GM19193 (cell line): ENCODE data around the gene PRM2.

Source experiments
- POLR2A ChIP-seq: IDR thresholded peaks from 4 replicates; pipeline ENCODE4 v1.6.1; 2011; ENCODE audit not compliant: insufficient read depth, insufficient read length; ENCODE audit errors: extremely low read depth

Gene PRM2, protein sequence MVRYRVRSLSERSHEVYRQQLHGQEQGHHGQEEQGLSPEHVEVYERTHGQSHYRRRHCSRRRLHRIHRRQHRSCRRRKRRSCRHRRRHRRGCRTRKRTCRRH

DNA sequence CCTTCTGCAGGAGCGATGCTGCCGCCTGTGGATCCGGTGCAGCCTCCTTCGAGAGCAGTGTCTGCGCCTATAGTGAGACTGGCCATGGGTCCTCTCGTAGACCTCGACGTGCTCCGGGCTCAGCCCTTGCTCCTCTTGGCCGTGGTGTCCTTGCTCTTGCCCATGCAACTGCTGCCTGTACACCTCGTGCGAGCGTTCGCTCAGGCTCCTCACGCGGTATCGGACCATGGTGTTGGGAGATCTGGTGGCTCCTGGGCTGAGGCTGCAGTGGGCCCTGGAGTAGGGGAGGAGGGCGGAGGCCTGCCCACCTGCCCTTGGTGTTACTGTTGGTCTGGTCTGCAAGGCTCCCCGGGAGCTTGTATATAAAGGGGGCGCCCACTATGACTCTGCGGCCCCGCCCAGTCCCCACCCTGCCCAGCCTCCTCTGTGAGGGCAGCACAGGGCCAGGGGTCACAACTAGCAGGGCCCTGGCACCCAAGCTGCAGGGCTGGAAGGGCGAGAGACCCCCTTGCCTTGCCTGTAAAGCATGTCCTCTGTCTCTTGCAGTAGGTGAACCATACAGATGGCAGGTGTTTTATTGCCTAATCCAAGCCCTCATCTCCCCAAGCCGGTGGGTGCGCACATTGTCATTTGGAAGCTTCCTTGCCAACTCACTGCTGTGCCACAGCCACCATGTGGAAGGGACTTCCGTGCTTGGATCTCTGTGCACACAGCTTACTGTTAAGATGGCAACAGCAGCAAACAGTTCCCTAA, at the start of gene PRM2:
Gene PRM2 (minus strand): TSS at position 338 of the 753 bp plus-strand sequence. CDS start 110 bp downstream, at position 228.
- TF ChIP-seq POLR2A = no peak

DNA sequence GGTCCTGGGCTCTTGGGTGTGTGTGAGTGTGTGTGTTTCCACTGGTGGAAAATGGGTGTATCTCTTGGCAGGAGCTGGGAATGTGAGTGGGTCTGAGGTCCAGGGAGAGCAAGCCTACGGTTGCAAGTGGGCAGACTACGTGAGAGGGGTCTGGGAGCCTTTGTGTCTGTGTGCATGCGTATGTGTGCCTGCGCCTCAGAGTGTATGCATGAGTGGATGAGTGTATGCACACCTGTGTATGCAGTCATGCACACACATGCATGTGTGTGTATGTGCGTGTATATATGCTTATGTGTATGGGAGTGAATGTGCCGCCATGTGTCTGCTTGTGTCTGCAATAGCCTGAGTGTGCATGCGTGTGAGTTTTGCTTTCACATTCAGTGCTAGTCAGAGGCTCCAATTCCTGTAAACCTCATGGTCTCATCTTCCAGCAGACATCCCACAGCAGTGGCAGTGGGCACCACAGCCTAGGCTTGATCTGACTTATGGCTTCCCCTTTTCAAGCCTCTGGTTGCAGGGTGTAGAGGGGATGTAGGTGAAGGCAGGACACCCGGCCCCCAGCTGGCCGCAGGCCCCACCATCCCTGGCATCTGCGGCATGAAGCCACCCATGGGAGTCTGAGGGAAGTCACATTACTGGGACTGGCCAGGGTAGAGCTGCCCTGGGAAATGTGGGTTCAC, 49.3 kb upstream of the PRM2 start:
- no peak for TF ChIP-seq POLR2A

DNA sequence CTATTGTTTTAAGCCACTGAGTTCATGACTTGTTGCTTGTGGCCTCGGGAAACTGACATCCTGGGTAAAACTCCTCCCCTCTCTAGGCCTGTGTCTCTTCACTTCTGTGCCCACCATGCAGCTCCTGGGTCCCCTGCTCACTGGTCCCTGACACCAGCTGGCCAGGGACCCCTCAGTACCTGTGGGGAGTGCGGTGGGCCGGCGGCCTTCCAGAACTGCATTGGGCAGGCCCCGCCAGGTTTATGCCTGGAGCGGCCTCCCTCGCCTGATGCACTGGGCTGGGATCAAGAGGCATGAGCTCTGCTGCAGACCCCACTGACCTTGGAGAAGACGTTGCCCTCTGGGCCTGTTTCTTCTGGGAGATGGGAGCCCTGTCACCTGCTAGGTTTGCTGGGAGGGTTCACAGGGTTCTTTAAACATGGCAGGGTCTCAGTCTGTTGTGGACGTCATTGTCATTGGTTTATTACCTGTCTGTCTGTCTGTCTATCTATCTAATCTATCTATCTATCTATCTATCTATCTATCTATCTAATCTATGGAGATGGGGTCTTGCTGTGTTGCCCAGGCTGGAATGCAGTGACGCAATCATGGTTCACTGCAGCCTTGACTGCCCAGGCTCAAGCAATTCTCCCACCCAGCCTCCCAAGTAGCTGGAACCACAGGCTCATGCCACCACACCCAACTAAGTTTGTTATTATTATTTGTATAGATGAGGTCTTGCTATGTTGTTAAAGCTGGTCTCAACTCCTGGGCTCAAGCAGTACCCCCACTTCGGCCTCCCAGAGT, 47.5 kb upstream of the PRM2 start:
- no peak for TF ChIP-seq POLR2A

DNA sequence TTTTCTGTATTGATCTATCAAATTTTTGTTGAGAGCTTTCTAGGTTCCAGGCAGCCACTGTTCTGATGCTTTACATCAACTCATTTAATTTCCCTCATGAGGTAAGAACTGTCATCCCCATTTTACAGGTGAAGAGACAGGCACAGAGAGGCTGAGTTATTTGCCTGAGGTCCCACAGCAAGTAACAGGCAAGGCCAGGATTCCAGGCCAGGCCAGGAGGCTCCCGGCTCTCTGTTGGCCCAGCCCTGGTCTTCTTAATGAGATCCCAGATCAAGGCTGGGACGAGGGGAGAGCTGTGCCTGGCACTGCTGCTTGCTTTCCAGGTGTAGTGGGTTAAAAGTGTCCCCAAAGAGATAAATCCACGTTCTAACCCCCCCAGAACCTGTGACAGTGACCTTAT, 46.5 kb upstream of the PRM2 start:
- TF ChIP-seq POLR2A = no peak

DNA sequence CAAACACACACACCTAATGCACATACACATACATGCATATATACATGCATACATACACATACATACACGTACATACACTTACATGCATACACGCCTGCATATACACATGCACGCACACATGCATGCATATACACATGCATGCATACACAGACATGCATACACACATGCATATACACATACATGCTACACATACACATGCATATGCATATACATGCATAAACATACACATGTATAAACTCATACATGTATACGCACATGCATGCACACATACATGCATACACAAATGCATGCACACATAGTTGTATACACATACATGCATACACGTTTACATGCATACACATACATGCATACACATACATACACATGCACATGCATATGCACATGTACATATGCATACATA, 45.4 kb upstream of the PRM2 start:
- TF ChIP-seq POLR2A = no peak

DNA sequence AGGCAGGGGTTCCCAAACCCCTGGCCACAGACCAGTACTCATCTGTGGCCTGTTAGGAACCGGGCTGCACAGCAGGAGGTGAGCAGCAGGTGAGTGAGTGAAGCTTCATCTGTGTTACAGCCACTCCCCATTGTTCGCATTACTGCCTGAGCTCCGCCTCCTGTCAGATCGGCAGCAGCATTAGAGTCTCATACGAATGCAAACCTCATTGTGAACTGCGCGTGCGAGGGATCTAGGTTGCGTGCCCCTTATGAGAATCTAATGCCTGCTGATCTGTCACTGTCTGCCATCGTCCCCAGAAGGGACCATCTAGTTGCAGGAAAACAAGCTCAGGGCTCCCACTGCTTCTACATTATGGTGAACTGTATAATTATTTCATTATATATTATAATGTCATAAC, 43.9 kb upstream of the PRM2 start:
- TF ChIP-seq POLR2A = no peak

DNA sequence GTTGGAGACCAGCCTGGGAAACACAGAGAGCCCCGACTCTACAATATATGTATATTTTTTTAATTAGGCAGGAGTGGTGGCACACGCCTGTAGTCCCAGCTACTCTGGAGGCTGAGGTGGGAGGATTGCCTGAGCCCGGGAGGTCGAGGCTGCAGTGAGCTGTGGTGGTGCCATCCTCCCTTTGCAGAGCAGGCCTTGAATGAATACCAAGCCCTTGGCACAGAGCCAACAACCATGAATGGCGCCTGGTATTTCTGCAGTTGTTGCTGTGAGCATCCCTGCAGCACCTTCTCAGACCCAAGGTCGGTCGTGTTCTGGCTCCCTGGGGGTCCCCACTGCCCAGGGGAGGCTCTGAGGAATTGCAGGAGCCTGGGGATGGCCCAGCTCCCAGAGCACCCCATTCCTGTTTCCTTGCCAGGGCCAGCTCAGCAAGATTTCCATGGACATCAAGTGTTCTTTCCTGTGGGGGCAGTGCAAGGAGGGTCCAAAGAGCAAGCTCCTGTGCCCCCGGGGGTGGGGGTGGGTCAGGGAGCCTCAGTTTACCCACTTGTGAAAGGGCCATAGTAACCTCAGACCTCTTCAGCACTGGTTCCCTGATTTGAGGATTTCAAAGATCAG, 43.4 kb upstream of the PRM2 start:
- no peak for TF ChIP-seq POLR2A

DNA sequence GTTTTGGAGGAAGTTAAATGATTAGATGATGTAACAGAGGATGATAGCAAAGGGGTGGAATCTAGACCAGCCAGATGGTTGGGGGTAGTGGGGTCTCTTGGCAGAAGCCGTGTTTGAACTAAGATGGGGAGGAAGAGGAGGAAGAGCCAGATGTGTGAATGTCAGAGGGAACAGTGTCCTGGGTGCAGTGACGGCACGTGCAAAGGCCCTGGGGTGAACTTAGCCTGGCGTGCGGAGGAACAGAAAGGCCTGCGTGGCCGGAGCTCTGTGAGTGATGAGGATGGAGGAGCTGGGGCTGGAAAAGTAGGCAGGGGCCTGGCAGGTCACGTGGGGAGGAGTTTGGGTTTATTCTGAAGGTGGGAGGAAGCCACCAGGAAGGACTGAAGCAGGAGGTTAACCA, 42.5 kb upstream of the PRM2 start:
- TF ChIP-seq POLR2A = no peak

DNA sequence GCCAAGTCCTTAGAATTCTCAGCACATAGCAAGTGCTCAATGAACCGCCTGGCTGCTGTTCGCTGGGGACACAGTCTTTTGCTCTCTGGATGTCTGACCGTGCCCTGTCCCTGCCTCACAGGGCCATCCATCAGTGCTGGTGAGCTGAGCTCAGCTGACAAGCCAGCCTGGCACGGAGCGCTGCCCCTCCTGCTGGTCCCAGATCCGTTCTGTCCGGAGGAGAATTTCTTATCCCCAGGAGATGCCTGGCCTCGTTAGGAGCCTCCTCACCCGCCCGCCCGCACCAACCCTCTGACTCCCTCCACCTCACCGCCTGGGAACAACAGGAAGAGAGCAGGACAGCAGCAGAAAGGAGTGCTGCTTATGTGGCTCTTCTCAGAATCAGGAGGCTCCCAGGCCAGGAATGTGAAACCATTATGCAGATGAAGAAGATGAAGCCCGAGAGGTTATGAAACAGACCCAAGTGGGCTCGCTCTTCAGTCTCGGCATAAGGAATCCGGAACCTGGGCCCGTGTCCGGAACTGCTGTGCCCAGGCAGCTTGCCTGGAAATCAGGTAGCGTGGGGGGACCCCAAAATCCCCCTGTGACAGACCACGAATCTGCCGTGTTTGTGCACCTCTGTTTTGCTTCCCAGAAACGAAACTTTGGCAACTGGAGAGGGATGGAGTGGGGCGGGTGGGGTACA, 40.2 kb upstream of the PRM2 start:
- TF ChIP-seq POLR2A = no peak

DNA sequence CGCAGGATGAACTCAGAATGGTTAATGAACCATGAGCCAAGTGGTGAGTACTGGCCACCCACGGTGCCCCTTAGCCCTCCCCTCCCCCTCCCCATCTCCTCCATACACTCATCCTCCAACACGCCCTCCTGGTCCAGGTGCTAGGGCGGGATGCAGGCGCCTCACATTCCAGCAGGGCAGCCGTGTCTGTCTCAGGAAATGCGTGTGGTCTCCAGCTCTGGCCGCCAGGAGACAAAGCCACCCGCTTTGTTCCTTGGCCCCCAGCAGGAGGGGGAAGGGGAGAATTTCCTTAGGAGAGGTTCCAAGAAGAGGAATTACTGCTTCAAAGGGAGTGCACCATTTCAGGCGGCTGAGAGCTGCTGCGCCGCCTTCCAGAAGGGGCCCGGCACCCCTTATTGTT, 39.2 kb upstream of the PRM2 start:
- TF ChIP-seq POLR2A = no peak

DNA sequence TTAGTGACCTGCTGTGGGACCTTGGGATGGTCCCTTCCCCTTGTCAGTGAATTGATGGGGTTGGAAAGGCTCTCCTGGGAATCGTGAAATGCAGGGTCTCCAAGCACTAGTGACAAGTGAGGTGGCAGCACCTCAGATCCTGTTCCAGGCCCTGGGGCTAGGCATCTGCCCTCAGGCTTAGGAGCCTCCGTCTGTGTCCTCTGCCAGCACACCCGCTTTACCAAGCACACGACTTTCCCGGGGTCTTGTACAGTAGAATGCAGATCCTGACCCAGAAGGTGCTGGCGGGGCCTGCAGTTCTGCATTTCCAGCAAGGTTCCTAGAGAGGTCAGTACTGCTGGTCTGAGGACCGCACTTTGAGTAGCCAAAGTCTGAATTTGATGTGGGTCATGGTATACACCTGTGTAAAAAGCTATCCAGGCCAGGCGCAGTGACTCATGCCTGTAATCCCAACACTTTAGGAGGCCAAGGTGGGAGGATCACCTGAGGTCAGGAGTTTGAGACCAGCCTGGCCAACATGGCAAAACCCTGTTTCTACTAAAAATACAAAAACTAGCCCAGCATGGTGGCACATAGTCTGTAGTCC, 38.1 kb upstream of the PRM2 start:
- TF ChIP-seq POLR2A = no peak

DNA sequence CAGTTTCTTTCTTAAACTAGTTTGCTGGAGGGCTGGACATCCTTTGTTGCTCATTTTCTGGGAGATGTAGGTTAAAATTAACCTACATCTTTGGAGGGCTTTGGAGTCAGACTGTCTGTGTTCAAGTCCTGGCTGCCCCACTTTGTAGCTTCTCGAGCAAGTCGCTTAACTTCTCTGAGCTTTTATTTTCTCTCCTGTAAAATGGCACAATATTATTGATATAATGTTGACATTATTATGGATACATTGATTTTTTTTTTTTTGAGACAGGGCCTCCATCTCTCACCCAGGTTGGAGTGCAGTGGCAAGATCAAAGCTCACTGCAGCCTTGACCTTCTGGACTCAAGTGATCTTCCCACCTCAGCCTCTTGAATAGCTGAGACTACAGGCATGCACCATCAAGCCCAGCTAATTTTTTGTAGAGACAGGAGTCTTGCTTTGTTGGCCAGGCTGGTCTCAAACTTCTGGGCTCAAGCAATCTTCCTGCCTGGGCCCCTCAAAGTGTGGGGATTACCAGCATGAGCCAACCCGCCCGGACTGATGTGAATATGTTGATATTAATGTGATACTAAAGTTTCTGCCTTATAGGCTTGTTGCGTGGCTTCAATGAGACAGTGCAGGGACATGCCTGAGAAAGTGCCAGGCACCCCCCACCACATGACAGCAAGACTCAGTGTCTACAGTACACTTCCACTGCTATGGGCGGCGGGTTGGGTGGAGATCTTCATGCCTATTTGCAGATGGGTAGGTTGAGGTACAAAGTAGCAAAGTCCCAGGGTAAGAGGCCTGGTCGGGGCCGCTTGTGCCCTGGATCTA, 37.4 kb upstream of the PRM2 start:
- TF ChIP-seq POLR2A = no peak
